Endothelial cell of umbilical vein (primary cell): Measurements from ENCODE around the gene LRWD1. TPM values are rescaled to one million over a fixed set of nuclear protein-coding genes. Genes with fewer than 3 reads are reported as not detected.

Experiments
- BruUV-seq: library from RNA; stranded (reverse); fragments of 400-500 nt; replicated peaks from 2 replicates; lab custom pipeline; 2021; lab: Mats Ljungman, UMichigan
- CTCF ChIA-PET: fragments of 300-600, 350-600 bp; sonication (Branson Sonifier 250); formaldehyde crosslinking; loops from one replicate; lab custom pipeline; 2021; ENCODE audit warnings: antibody characterized with exemption, inconsistent platforms; lab: Charles Lee
- POLR2A ChIA-PET: fragments of 300-600, 350-600 bp; sonication (Branson Sonifier 250); formaldehyde crosslinking; loops from one replicate; lab custom pipeline; 2021; ENCODE audit warnings: antibody characterized with exemption, inconsistent platforms; lab: Charles Lee
- DNase-seq: peaks from one replicate; pipeline ENCODE4 v3.0.0-alpha.2; 2011; ENCODE audit warnings: low read depth, low spot score
- FAIRE-seq: peaks from 2 replicates; lab custom pipeline; 2011; peaks lifted over from hg19 to GRCh38; lab: Jason Lieb, UNC
- H2AFZ ChIP-seq: 2 replicates; pipeline ENCODE4 v1.6.0; 2012; ENCODE audit warnings: low read depth, low read length, control low read depth, inconsistent platforms
- H3K27ac ChIP-seq: 2 replicates; pipeline ENCODE4 v1.5.1; 2011; ENCODE audit warnings: low read depth, mild to moderate bottlenecking, control low read depth, low read length, moderate library complexity; ENCODE audit not compliant: insufficient read depth
- H3K27me3 ChIP-seq, 2 experiments: 2 replicates each; pipeline versions ENCODE4 v1.6.0 to v1.6.1; 2011; ENCODE audit warnings: low read length in 2 of 2, mixed read lengths in 1 of 2; ENCODE audit not compliant: control insufficient read depth in 2 of 2, insufficient read depth in 2 of 2
- H3K36me3 ChIP-seq, 2 experiments: 2 replicates in 1 of 2; 3 replicates in 1 of 2; pipeline ENCODE4 v1.5.1; 2011; ENCODE audit warnings: low read length in 2 of 2, mild to moderate bottlenecking in 1 of 2, moderate library complexity in 1 of 2; ENCODE audit not compliant: control insufficient read depth in 2 of 2, insufficient read depth in 2 of 2; ENCODE audit errors: extremely low read depth in 1 of 2
- H3K4me1 ChIP-seq: 3 replicates; pipeline ENCODE4 v1.5.1; 2011; ENCODE audit warnings: mild to moderate bottlenecking, low read length; ENCODE audit not compliant: control insufficient read depth, insufficient read depth; ENCODE audit errors: extremely low read depth
- H3K4me2 ChIP-seq: 2 replicates; pipeline ENCODE4 v1.6.1; 2011; ENCODE audit warnings: low read length, control low read depth, mixed read lengths; ENCODE audit not compliant: insufficient read depth
- H3K4me3 ChIP-seq, 3 experiments: fragments of 200-600 bp in 1 of 3; sonication (generic), shearing (Covaris generic) in 1 of 3; replicated peaks in 1 of 3; 2 replicates each; pipeline ENCODE4 v1.5.1; 2011 to 2016; ENCODE audit warnings: control low read depth in 3 of 3, low read length in 3 of 3, mild to moderate bottlenecking in 2 of 3, inconsistent platforms in 1 of 3, low read depth in 1 of 3, moderate library complexity in 1 of 3; ENCODE audit not compliant: insufficient read depth in 1 of 3
- H3K79me2 ChIP-seq: 2 replicates; pipeline ENCODE4 v1.6.0; 2012; ENCODE audit warnings: low read length, inconsistent platforms; ENCODE audit not compliant: control insufficient read depth, insufficient read depth
- H3K9ac ChIP-seq: replicated peaks from 2 replicates; pipeline ENCODE3; 2011; ENCODE audit warnings: low read length, control low read depth; ENCODE audit not compliant: insufficient read depth; ENCODE audit errors: extremely low read depth
- H3K9me1 ChIP-seq: replicated peaks from 3 replicates; pipeline ENCODE4 v1.6.0; 2011; ENCODE audit warnings: mild to moderate bottlenecking, low read length; ENCODE audit not compliant: control insufficient read depth, insufficient read depth; ENCODE audit errors: extremely low read depth
- H3K9me3 ChIP-seq: replicated peaks from 2 replicates; pipeline ENCODE4 v1.5.1; 2012; ENCODE audit warnings: low read length, inconsistent platforms; ENCODE audit not compliant: control insufficient read depth, insufficient read depth
- H4K20me1 ChIP-seq: replicated peaks from 2 replicates; pipeline ENCODE3; 2011; ENCODE audit warnings: mild to moderate bottlenecking, low read length; ENCODE audit not compliant: control insufficient read depth, insufficient read depth; ENCODE audit errors: extremely low read depth
- FOS ChIP-seq: IDR thresholded peaks from 2 replicates; pipeline ENCODE4 v1.6.1; 2011; ENCODE audit warnings: mild to moderate bottlenecking, low read length, moderate library complexity, borderline replicate concordance; ENCODE audit not compliant: insufficient read depth
- JUN ChIP-seq: IDR thresholded peaks from 2 replicates; pipeline ENCODE4 v1.6.1; 2011; ENCODE audit warnings: borderline replicate concordance, low read depth; ENCODE audit not compliant: insufficient read length, insufficient read depth
- MYC ChIP-seq: IDR thresholded peaks from one replicate; pipeline ENCODE4 v1.6.1; 2011; ENCODE audit warnings: mild to moderate bottlenecking, low read depth, low read length
- POLR2A ChIP-seq: IDR thresholded peaks from 2 replicates; pipeline ENCODE4 v1.6.1; 2012; ENCODE audit warnings: low read depth, mild to moderate bottlenecking, control low read depth, low read length
- dilution Hi-C: fragments of 300-500 bp; cut with MboI; formaldehyde crosslinking; loops from one replicate; pipeline ENCODE4 v1.15.0; 2019; ENCODE audit warnings: low sequenced_read_pairs; ENCODE audit not compliant: extremely low pct_ligation_motif_present
- intact Hi-C: fragments of 100-400 bp; cut with micrococcal nuclease; formaldehyde crosslinking; loops from one replicate; pipeline ENCODE4 v1.10.0; 2022
- polyA plus RNA-seq, 4 experiments: library from polyadenylated mRNA; depleted of rRNA in 3 of 4; stranded (reverse) in 3 of 4; unstranded in 1 of 4; fragments of >200 nt; gene quantifications; 2 replicates each; pipeline versions ENCODE4 v1.2.1 to v1.2.3, GENCODE V29; 2011 to 2012; ENCODE audit warnings: missing spikeins in 1 of 4
- total RNA-seq: library from RNA; stranded (reverse); gene quantifications from 2 replicates; pipeline ENCODE4 v1.2.3, GENCODE V29; 2021
- TF ChIP-seq, protein P1 (sequence below), 2 donors: IDR thresholded peaks; 1 replicate in 1 of 2; 2 replicates in 1 of 2; pipeline ENCODE4 v1.5.1; 2011; ENCODE audit warnings: low read length in 2 of 2, mild to moderate bottlenecking in 2 of 2, moderate library complexity in 2 of 2, control low read depth in 1 of 2, inconsistent platforms in 1 of 2, low read depth in 1 of 2; ENCODE audit not compliant: insufficient read depth in 1 of 2; ENCODE audit errors: extremely low read depth in 1 of 2
- TF ChIP-seq, protein P2 (sequence below): IDR thresholded peaks from 2 replicates; pipeline ENCODE4 v1.6.1; 2011; ENCODE audit not compliant: insufficient read depth, insufficient read length

The LRWD1 gene
- total and polyA plus RNA-seq, 2 donors (not counting 3 experiments of a cell fraction or from before 2014, with no cell fraction given), result 21.7 to 22.7 TPM

DNA sequence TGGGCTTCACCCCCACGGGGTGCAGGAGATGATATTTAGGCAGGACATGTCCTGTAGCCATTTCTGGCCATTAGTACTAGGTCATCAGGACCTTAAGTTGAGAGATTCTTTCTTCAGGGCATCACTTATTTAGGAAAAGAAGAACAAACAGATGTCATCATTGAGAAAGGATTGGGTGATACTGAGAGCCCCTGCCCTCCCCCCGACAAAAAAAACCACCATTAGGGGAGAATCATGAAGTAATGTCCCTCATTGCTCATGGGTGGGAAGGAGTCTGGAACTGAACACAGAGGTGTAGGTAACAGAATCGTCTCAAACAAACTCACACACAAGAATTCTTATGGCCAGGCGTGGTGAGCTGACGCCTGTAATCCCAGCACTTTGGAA is 37.8 kb upstream of the LRWD1 start:
- Histone ChIP-seq H3K9me3 (no peaks in the 10 kb centered on the region), H3K4me2 (no peak overlapping the region), H3K4me3 (no peak overlapping the region), H4K20me1 (no peaks in the 10 kb centered on the region), H3K27me3 (no peaks in the 10 kb centered on the region), H3K9me1 (no peaks in the 10 kb centered on the region), H3K79me2 (no peaks in the 10 kb centered on the region), H3K27ac (no peak overlapping the region), H3K36me3 (peaks cover 0 to 23% of the 10 kb centered on the region in 2 experiments), H3K4me1 (no peaks in the 10 kb centered on the region), H2AFZ (no peak overlapping the region), H3K9ac (no peak overlapping the region)
- BruUV-seq, result no TSS peak
- TF ChIP-seq, protein P1, sequence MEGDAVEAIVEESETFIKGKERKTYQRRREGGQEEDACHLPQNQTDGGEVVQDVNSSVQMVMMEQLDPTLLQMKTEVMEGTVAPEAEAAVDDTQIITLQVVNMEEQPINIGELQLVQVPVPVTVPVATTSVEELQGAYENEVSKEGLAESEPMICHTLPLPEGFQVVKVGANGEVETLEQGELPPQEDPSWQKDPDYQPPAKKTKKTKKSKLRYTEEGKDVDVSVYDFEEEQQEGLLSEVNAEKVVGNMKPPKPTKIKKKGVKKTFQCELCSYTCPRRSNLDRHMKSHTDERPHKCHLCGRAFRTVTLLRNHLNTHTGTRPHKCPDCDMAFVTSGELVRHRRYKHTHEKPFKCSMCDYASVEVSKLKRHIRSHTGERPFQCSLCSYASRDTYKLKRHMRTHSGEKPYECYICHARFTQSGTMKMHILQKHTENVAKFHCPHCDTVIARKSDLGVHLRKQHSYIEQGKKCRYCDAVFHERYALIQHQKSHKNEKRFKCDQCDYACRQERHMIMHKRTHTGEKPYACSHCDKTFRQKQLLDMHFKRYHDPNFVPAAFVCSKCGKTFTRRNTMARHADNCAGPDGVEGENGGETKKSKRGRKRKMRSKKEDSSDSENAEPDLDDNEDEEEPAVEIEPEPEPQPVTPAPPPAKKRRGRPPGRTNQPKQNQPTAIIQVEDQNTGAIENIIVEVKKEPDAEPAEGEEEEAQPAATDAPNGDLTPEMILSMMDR (IDR thresholded peaks at IDR 0.05; ENCODE audit: extremely low read depth in 1 of 2, insufficient read depth in 1 of 2, low read depth in 1 of 2, low read length in 2 of 2), result no peak
- TF ChIP-seq POLR2A (no peak), JUN (no peak), FOS (no peak), MYC (no peak)
- TF ChIP-seq, protein P2, sequence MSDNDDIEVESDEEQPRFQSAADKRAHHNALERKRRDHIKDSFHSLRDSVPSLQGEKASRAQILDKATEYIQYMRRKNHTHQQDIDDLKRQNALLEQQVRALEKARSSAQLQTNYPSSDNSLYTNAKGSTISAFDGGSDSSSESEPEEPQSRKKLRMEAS, result no peak
- POLR2A ChIA-PET, result no interaction called here
- no peak for DNase-seq
- dilution Hi-C loops, result no loop called here
- intact Hi-C loops, result no loop called here
- FAIRE-seq, result no peak
- CTCF ChIA-PET, result no interaction called here
